GM21515 (cell line): ENCODE data around the gene EPHB1.
"Not testable (repeated sequence)": the region's sequence is repeated elsewhere in the genome, so short reads cannot be mapped to it uniquely, and the experiment has no call there.

Source experiments
- ATAC-seq: cut with Tn5 transposase; IDR thresholded peaks from one replicate; pipeline ENCODE4 v1.9.1; 2021; ENCODE audit not compliant: unreplicated experiment

EPHB1 gene

DNA sequence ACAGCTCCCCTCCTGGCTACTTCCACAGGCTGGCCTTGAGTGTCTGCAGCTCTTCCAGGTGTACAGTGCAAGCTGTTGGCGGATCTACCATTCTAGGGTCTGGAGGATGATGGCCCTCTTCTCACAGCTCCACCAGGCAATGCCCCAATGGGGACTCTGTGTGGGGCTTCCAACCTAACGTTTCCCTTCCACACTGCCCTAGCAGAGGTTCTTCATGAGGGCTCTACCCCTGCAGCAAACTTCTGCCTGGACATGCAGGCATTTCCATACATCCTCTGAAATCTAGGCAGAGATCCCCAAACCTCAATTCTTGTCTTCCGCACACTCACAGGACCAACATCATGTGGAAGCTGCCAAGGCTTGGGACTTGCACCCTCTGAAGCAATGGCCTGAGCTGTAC is 438.4 kb downstream of the EPHB1 start:
- not testable (repeated sequence) for ATAC-seq

DNA sequence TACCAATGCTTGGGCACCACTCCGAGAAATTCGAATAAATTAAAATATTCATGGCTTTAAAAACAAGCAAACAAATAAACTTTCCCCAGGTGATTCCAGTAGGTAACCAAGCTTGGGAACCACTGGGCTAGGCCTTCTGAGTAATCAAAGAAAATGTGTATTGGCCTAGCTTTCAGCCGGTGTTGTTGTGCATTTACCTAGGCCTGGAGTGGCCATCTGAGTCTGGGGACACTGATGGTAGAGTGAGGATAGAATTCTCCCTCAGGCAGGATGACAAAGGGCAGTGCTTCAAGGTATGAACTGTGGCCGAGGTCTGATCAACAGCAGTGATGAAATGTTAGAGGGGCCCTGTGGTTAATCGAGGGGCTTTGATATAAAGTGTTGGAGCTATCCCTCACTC is 440.5 kb downstream of the EPHB1 start:
- no peak for ATAC-seq

GRCh38 chr3:135237371-135238143 is 442.5 kb downstream of the EPHB1 start:
- ATAC-seq: no peak

DNA sequence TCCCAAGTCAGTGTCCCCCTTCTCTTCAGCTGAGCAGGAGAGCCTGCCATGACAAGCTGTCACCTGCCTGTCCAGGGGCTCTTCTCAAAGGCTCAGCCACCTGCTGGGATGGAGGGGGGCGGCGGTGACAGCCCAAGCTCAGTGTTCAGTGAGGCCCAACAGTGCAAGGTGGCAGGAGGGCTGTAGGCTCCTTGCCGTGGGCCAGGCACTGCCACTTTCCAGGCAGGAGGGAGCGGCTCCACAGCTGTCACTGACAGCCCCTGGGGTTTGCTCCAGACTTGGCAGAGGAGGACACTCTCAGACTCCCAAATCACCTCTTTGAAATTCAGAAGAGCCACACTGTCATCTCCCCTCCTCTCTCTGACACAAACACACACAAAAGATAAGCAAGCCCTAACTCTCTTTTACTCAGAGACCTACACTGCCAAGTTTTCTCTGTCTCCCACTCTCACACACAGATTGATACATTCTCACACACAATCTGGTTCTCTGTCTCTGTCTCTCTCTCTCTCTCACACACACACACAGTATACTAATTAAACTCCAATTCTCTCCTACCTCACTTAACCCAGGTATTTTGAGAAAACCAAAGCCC is 443.3 kb downstream of the EPHB1 start:
- ATAC-seq: no peak

GRCh38 chr3:135238871-135239614 is 444.0 kb downstream of the EPHB1 start:
- ATAC-seq: no peak

DNA sequence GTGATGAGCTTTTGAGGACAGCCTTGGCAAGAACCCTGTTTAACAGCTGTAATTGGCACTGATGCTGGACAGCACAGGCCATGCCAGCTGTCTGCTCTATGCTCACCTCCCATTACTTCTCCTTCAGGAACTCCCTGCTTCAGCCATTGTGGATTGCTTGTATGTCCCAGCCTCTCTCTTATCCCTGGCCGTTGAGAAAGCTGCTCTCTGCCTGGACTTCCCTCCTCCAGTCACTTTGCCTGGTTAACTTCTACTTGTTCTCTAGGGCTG is 444.5 kb downstream of the EPHB1 start:
- no peak for ATAC-seq

- ATAC-seq: no peak
Observed at GRCh38 chr3:135240426-135240825, 445.4 kb downstream of the EPHB1 start.

DNA sequence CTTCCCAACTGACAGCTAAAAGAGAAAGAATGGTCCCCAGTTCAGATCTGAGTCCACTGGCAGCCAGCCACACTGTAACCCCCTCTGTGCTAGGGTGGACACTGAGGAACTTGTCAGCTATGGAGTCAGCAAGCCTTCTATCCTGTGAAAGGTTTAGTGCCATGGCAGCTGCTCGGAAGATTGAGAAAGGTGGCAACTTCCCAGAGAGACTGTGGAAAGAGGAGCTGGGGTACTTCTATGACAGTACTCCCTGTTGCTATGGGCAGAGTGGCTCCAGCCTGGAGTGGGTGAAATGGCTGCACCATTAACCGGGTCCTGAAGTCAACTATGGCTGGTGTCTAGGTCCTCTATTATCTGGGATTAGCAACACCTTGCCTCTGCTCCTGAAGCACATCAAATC is 447.2 kb downstream of the EPHB1 start:
- no peak for ATAC-seq

DNA sequence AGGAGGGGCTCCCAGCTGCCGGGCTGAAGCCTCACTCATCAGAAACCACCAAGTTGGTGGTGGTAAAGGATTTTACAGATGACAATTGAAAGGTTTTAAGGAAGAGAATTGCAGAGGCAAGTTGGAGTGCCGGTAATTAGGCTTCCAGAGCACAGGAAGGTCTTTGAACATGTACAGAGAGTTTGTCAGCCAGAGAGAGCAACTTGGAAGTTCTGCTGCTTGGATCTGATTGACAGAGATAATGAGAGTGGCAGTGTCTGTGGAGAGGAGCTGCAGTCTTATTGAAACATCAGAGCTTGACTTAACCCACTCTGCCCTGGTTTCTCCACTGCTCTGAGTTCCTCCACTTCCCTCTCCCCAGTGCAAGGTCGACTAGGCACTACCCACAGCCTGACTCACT is 448.6 kb downstream of the EPHB1 start:
- ATAC-seq: no peak

DNA sequence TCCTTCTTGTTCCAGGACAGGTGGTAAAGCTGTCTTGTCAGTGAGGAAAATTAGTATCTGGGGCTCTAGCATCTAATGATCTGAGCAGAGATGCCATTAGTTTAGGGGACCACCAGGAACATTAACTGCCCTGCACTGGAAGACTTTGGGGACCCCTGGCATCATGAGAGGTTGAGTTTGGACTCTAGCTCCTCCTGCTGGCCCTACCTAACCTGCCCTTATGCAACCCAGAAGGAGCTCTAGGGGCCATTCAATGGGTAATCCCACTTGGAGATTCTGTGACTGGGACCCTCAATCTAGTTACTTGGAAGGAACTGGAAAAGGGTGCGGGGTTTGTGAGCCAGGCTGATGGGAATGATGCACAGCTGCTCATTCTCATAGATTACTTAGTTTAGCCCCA is 451.0 kb downstream of the EPHB1 start:
- no peak for ATAC-seq

- no peak for ATAC-seq
Observed at GRCh38 chr3:135248213-135248612, 453.2 kb downstream of the EPHB1 start.

DNA sequence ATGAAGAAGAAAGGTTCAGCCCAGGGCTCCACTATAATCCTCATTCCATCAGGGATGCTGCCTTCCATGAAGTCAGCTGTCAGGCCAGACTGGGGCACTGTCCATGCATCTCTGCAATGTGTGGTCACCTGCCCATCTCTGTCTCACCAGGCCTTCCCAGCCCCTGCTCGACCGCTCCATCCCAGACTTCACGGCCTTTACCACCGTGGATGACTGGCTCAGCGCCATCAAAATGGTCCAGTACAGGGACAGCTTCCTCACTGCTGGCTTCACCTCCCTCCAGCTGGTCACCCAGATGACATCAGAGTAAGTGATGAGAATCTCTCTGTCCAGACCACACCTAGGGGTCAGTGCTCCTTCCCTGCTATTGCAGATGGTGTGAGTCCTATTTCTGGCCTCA is 454.1 kb downstream of the EPHB1 start:
- ATAC-seq: no peak

- ATAC-seq: no peak
Observed at GRCh38 chr3:135258916-135259315, 463.9 kb downstream of the EPHB1 start.

DNA sequence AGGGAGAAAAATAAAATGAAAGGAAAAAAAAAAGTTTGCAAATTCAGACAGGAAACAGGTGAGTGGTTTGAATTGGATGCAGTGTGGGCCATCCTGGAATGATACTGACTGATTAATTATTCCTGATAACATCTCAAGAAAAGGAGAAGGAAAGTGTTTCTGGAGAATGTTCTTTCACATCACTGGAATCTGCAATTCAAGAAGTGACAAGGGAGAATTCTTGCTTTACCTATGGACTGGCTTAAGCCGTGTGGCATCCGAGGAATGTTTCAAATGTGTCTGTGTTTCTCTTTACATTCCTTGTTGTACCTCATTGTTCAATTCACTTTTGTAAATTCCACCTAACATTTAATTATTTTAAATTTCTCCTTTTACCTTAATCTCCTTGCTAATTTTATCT is 465.0 kb downstream of the EPHB1 start:
- no peak for ATAC-seq

GRCh38 chr3:135261214-135261775 is 466.2 kb downstream of the EPHB1 start:
- ATAC-seq: no peak

- ATAC-seq: no peak
Observed at GRCh38 chr3:135261916-135262315, 466.9 kb downstream of the EPHB1 start.

DNA sequence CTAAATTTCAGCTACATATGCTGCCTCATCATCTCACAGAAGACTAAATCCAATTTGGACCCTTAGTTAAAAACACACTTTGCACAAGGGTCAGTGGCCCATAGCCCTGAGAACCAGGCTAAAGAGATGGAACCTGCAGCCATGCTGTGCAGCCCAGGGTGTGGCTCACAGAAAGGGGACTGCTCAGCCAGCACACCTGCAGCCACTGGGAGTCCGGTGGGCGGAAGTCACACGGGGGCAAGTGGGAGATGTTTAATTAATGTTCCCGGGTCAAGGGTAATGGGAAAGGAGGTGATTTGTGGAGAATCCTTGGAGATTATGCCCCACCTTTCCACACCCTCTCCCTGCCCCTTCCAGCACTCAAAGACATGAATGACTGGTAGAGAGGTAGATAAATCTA is 467.4 kb downstream of the EPHB1 start:
- no peak for ATAC-seq

DNA sequence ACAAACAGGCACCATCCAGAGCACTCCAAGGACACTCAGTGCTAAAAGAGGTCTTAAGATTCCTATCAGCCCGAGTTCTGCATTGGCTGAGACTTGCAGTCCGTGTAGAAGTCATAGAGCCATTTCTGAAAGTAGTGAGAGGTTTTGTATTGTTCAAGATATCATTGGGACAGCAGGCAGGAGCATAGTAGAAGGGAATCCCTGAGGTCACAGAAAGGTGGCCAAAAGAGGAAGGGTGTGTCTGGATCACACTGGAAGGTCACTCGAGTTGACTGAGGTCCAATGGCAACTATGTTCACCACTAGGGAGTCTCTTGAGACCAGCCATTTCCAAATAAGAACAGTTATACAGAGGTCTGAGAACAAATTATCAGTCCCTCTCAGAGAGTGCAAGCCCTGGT is 468.3 kb downstream of the EPHB1 start:
- ATAC-seq: no peak

DNA sequence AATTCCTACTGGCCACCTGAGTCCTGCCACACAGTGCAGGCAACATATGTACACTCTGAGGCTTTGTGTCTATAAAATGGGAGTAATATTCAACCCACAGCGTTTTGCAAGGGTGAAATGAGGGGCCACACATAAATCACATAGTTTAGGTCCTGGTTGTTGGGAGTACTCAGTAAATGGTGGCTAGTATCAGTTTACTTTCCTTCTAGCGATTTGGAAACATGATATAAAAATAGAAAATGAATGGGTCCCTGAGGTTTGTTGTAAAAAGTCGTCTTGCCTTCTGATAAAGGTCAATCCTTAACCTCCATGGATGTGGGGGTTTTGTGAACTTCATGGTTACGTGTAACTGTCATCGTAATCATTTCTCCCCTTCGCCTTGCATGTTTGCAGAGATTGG is 472.4 kb downstream of the EPHB1 start:
- ATAC-seq: no peak

DNA sequence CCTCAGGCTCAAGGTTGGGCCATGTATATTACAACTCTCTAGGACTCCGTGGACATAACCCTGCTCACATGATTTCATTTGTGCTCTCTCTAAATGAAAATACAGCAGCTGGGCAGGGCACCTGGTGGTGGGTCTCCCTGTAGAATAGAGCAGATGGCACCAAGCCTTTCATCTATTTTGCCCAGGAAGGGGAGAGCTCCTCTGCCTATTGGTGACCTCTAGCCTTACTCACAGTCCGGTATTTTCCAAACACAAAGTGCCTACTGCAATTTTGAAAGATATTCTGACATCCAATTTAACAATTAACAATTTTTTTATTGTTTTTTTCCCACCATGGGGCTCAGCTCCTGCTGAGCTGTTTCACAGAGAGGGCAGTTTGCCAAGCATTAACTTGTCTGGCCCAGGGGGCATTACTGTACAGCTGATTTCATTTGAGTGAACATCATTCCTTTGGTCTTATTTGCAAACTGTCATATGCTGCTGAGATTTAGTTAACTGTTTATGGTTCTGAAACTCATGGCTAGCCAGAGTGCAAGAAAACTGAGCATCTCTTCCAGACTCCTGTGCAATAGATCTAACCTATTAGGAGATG is 474.0 kb downstream of the EPHB1 start:
- no peak for ATAC-seq

DNA sequence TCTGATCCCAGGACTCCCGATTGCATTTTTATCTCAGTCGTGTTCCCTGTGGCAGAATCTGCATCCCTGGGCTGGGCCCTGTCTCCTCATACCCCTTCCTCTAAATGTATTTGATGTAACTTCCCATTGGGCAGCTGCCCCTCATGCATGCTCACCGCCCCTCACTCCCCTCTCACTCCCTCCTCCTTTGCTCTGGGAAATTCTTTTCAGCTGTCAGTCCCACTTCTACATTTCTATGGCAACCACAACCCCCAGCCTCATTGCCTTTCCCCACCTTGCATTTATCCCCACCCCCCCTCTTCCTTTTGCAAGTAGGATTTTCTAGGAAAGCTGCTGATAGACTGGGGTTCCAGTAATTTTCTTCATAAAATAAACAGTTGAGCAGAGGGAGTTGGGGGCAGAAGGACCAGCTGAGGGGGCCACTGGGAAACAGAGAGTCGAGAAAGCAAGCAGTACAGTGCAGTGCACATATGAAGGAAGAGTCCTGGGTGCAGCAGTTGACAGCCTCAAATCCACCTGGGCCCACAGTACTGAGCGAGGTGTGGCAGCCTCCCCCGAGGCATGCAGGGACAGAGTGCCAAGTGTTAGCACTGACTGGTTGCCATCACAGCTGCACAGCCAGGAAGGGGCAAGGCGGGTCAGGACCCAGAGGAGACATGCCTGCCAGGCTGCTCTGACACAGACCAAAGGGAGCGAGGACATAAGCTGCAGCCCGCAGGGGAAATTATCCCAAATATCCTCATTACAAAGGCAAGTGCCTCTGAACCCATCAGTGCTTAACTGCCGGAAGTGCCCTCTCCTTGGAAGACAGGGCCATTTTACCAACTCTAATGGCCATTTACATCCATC is 476.3 kb downstream of the EPHB1 start:
- ATAC-seq: no peak
